H9 (cell line): ENCODE results near the gene ZBTB17. TPM values are rescaled to one million over a fixed set of nuclear protein-coding genes. Genes with fewer than 3 reads are reported as not detected.

Experiments
- DNase-seq: peaks from one replicate; pipeline ENCODE4 v3.0.0-alpha.2; 2017
- H2AFZ ChIP-seq: one replicate; pipeline ENCODE4 v1.6.1; 2013; ENCODE audit warnings: mild to moderate bottlenecking, low read length, control low read depth, moderate library complexity
- H2AK5ac ChIP-seq: 2 replicates; pipeline ENCODE4 v1.6.1; 2013; ENCODE audit warnings: low read length, control low read depth, mixed read lengths; ENCODE audit not compliant: insufficient read length
- H2BK120ac ChIP-seq: one replicate; pipeline ENCODE4 v1.6.1; 2013; ENCODE audit warnings: low read depth, mild to moderate bottlenecking, low read length, control low read depth, inconsistent platforms; ENCODE audit not compliant: poor library complexity, severe bottlenecking
- H2BK12ac ChIP-seq: 2 replicates; pipeline ENCODE4 v1.6.1; 2013; ENCODE audit warnings: low read length, control low read depth, mixed read lengths, low read depth; ENCODE audit not compliant: insufficient read length
- H2BK15ac ChIP-seq: 2 replicates; pipeline ENCODE4 v1.6.1; 2013; ENCODE audit warnings: low read depth, low read length, control low read depth
- H2BK20ac ChIP-seq: one replicate; pipeline ENCODE4 v1.6.1; 2013; ENCODE audit warnings: low read depth, mild to moderate bottlenecking, low read length, control low read depth, inconsistent platforms; ENCODE audit not compliant: poor library complexity, severe bottlenecking
- H2BK5ac ChIP-seq: 2 replicates; pipeline ENCODE4 v1.6.1; 2013; ENCODE audit warnings: low read length, control low read depth, mixed read lengths; ENCODE audit not compliant: insufficient read length
- H3K14ac ChIP-seq: 2 replicates; pipeline ENCODE4 v1.6.1; 2013; ENCODE audit warnings: low read length, control low read depth; ENCODE audit not compliant: insufficient read depth
- H3K18ac ChIP-seq: 2 replicates; pipeline ENCODE4 v1.6.1; 2013; ENCODE audit warnings: low read depth, mild to moderate bottlenecking, mixed read lengths, low read length, control low read depth; ENCODE audit not compliant: insufficient read length
- H3K23ac ChIP-seq: 2 replicates; pipeline ENCODE4 v1.6.1; 2013; ENCODE audit warnings: low read length, control low read depth, mixed read lengths, low read depth; ENCODE audit not compliant: insufficient read length
- H3K23me2 ChIP-seq: 2 replicates; pipeline ENCODE4 v1.6.1; 2013; ENCODE audit warnings: low read depth, mild to moderate bottlenecking, mixed read lengths, low read length, control low read depth; ENCODE audit not compliant: insufficient read length, poor library complexity, severe bottlenecking
- H3K27ac ChIP-seq: 2 replicates; pipeline ENCODE4 v1.5.1; 2013; ENCODE audit warnings: low read length, control low read depth, mixed read lengths, low read depth; ENCODE audit not compliant: insufficient read length
- H3K27me3 ChIP-seq: 2 replicates; pipeline ENCODE4 v1.6.1; 2013; ENCODE audit warnings: low read length, control low read depth, inconsistent platforms; ENCODE audit not compliant: insufficient read depth
- H3K4ac ChIP-seq: 2 replicates; pipeline ENCODE4 v1.6.1; 2013; ENCODE audit warnings: low read depth, mild to moderate bottlenecking, control low read depth, inconsistent platforms, low read length, moderate library complexity
- H3K4me1 ChIP-seq: 2 replicates; pipeline ENCODE4 v1.6.1; 2013; ENCODE audit warnings: low read length, control low read depth, inconsistent platforms; ENCODE audit not compliant: insufficient read depth
- H3K4me2 ChIP-seq: 2 replicates; pipeline ENCODE4 v1.6.1; 2013; ENCODE audit warnings: low read length, control low read depth, mixed read lengths; ENCODE audit not compliant: insufficient read length, insufficient read depth
- H3K56ac ChIP-seq: 2 replicates; pipeline ENCODE4 v1.6.1; 2013; ENCODE audit warnings: low read depth, mild to moderate bottlenecking, mixed read lengths, low read length, control low read depth; ENCODE audit not compliant: insufficient read length
- H3K79me1 ChIP-seq: 2 replicates; pipeline ENCODE4 v1.6.1; 2013; ENCODE audit warnings: low read depth, mild to moderate bottlenecking, moderate library complexity, low read length, control low read depth, inconsistent platforms; ENCODE audit not compliant: insufficient read depth, poor library complexity, severe bottlenecking
- H3K79me2 ChIP-seq: 2 replicates; pipeline ENCODE4 v1.6.1; 2013; ENCODE audit warnings: low read length, control low read depth, inconsistent platforms; ENCODE audit not compliant: insufficient read depth
- H3K9ac ChIP-seq: 2 replicates; pipeline ENCODE4 v1.6.1; 2013; ENCODE audit warnings: low read length, control low read depth, mixed read lengths; ENCODE audit not compliant: insufficient read length; ENCODE audit errors: extremely low read depth
- H3K9me3 ChIP-seq: one replicate; pipeline ENCODE4 v1.6.1; 2013; ENCODE audit warnings: low read depth, low read length, inconsistent platforms; ENCODE audit not compliant: control insufficient read depth
- H3T11ph ChIP-seq: one replicate; pipeline ENCODE4 v1.6.1; 2013; ENCODE audit warnings: mild to moderate bottlenecking, low read length, control low read depth, inconsistent platforms
- H4K20me1 ChIP-seq: one replicate; pipeline ENCODE4 v1.6.1; 2013; ENCODE audit not compliant: control insufficient read depth, insufficient read length, insufficient read depth
- H4K5ac ChIP-seq: 2 replicates; pipeline ENCODE4 v1.6.1; 2013; ENCODE audit warnings: low read depth, mild to moderate bottlenecking, mixed read lengths, low read length, control low read depth; ENCODE audit not compliant: insufficient read length
- H4K8ac ChIP-seq: replicated peaks from 2 replicates; pipeline ENCODE4 v1.6.1; 2013; ENCODE audit warnings: low read length, control low read depth, mixed read lengths, low read depth; ENCODE audit not compliant: insufficient read length
- H4K91ac ChIP-seq: 2 replicates; pipeline ENCODE4 v1.6.1; 2013; ENCODE audit warnings: low read depth, mild to moderate bottlenecking, moderate library complexity, mixed read lengths, low read length, control low read depth; ENCODE audit not compliant: insufficient read length
- H3K27ac Mint-ChIP-seq, 3 experiments: 2 replicates in 2 of 3; 3 replicates in 1 of 3; pipeline ENCODE4 v1.8.0; 2020 to 2021; ENCODE audit warnings: mixed read lengths in 3 of 3, mild to moderate bottlenecking in 1 of 3, moderate library complexity in 1 of 3
- H3K27me3 Mint-ChIP-seq: 2 replicates; pipeline ENCODE4 v1.8.0; 2021; ENCODE audit warnings: low read depth, mild to moderate bottlenecking, moderate library complexity, mixed read lengths
- H3K36me3 Mint-ChIP-seq, 3 experiments: 2 replicates in 2 of 3; 3 replicates in 1 of 3; pipeline ENCODE4 v1.8.0; 2020 to 2021; ENCODE audit warnings: low read depth in 3 of 3, mixed read lengths in 3 of 3; ENCODE audit not compliant: insufficient read depth in 1 of 3
- H3K4me1 Mint-ChIP-seq, 2 experiments: 2 replicates each; pipeline ENCODE4 v1.8.0; 2020; ENCODE audit warnings: mixed read lengths in 2 of 2
- H3K4me3 Mint-ChIP-seq, 2 experiments: 2 replicates in 1 of 2; 3 replicates in 1 of 2; pipeline ENCODE4 v1.8.0; 2020 to 2021; ENCODE audit warnings: mild to moderate bottlenecking in 2 of 2, mixed read lengths in 2 of 2, moderate library complexity in 1 of 2
- H3K9me3 Mint-ChIP-seq, 2 experiments: 2 replicates in 1 of 2; 3 replicates in 1 of 2; pipeline ENCODE4 v1.8.0; 2020; ENCODE audit warnings: mild to moderate bottlenecking in 2 of 2, mixed read lengths in 2 of 2, moderate library complexity in 1 of 2
- WGBS: extraction: QIAGEN DNeasy Blood & Tissue Kit; methylation state at CpG from one replicate; pipeline ENCODE4 v1.1.7; 2013; ENCODE audit warnings: missing lambda C conversion rate, low lambda C conversion rate, mixed read lengths; ENCODE audit not compliant: insufficient read length; ENCODE audit errors: extremely low coverage; 5-methylcytosine and 5-hydroxymethylcytosine counted together
- total RNA-seq: library from RNA; stranded (reverse); gene quantifications from 2 replicates; pipeline ENCODE4 v1.2.1, GENCODE V29; 2021
- TF ChIP-seq, protein P1 (sequence below): fragments of 200-600 bp; sonication (generic); conservative IDR thresholded peaks from 3 replicates; pipeline ENCODE4 v1.8.0; 2021; ENCODE audit warnings: antibody characterized with exemption, mild to moderate bottlenecking

The ZBTB17 gene
- total RNA-seq, 1 experiment from 2014 or later: 16.5 TPM

DNA sequence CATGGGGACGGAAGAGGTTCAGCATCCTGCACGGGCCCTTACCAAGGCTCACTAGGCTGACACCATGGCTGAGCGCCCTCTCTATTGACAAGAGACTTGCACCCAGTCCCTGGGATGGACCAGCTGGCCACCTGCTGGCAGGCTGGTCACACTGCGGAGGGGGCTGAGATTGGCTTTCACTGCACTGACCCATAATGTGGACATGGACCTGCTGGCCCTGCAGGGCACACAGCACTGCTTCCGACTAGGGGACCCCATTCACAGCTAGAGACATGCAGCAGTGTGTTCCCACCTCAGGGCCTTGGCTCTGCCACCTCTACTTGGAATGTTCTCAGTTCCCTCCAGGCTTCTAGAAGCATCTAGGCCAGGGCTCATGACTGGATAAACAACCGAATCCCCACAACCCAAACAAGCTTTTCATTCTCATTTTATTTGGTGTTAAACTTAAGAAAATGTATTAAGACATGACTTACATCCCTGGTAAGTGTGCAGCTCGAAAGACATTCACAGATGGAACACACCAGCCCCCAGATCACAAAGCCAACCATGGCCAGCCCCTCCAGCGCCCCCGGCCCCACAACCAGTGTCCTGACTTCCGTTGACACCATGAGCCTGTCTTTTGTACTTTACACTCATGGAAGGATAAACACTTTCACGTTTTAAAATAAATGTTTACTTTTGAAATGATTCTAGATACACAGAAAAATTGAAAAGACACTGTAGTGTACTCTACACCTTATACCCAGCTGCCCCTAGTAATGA lies 18.9 kb upstream of the ZBTB17 start:
- no peak overlapping the region for H2AK5ac ChIP-seq
- no peak overlapping the region for H3K18ac ChIP-seq
- DNase-seq: peak; percentile 74
- H3T11ph ChIP-seq: no peak overlapping the region
- no peak overlapping the region for H3K14ac ChIP-seq
- no peak overlapping the region for H3K27ac Mint-ChIP-seq
- H3K4me1 Mint-ChIP-seq: no peaks in the 10 kb centered on the region
- no peak overlapping the region for H4K8ac ChIP-seq
- H3K4me2 ChIP-seq: no peak overlapping the region
- H2AFZ ChIP-seq: no peak overlapping the region
- H3K23me2 ChIP-seq: no peaks in the 10 kb centered on the region
- H4K20me1 ChIP-seq: no peaks in the 10 kb centered on the region
- no peak overlapping the region for H3K9ac ChIP-seq
- H2BK5ac ChIP-seq: no peak overlapping the region
- H3K79me1 ChIP-seq: no peaks in the 10 kb centered on the region
- H3K9me3 ChIP-seq: no peaks in the 10 kb centered on the region
- H2BK15ac ChIP-seq: no peak overlapping the region
- no peaks in the 10 kb centered on the region for H3K36me3 Mint-ChIP-seq
- no CpG with 5 or more reads among the region's 11 CpGs for whole genome bisulfite sequencing
- H3K23ac ChIP-seq: no peak overlapping the region
- no peaks in the 10 kb centered on the region for H3K27me3 ChIP-seq
- H4K91ac ChIP-seq: no peak overlapping the region
- no peaks in the 10 kb centered on the region for H3K9me3 Mint-ChIP-seq
- no peak overlapping the region for H3K27ac ChIP-seq
- H3K79me2 ChIP-seq: no peaks in the 10 kb centered on the region
- TF ChIP-seq, protein P1, sequence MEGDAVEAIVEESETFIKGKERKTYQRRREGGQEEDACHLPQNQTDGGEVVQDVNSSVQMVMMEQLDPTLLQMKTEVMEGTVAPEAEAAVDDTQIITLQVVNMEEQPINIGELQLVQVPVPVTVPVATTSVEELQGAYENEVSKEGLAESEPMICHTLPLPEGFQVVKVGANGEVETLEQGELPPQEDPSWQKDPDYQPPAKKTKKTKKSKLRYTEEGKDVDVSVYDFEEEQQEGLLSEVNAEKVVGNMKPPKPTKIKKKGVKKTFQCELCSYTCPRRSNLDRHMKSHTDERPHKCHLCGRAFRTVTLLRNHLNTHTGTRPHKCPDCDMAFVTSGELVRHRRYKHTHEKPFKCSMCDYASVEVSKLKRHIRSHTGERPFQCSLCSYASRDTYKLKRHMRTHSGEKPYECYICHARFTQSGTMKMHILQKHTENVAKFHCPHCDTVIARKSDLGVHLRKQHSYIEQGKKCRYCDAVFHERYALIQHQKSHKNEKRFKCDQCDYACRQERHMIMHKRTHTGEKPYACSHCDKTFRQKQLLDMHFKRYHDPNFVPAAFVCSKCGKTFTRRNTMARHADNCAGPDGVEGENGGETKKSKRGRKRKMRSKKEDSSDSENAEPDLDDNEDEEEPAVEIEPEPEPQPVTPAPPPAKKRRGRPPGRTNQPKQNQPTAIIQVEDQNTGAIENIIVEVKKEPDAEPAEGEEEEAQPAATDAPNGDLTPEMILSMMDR: peak; percentile 65
- no peak overlapping the region for H2BK120ac ChIP-seq
- no peak overlapping the region for H2BK20ac ChIP-seq
- H3K4me3 Mint-ChIP-seq: no peak overlapping the region
- no peak overlapping the region for H4K5ac ChIP-seq
- H3K56ac ChIP-seq: no peak overlapping the region
- H3K4me1 ChIP-seq: no peaks in the 10 kb centered on the region
- H2BK12ac ChIP-seq: no peak overlapping the region
- peaks cover 18% of the 10 kb centered on the region for H3K27me3 Mint-ChIP-seq
- no peak overlapping the region for H3K4ac ChIP-seq
